BJ (cell line): ENCODE results near the gene SEMG1. TPM values are rescaled to one million over a fixed set of nuclear protein-coding genes. Genes with fewer than 3 reads are reported as not detected.

Source experiments
- CTCF ChIA-PET: fragments of 350-600 bp; formaldehyde crosslinking; extraction: SDS; loops from one replicate; lab custom pipeline; 2021; ENCODE audit warnings: antibody characterized with exemption, inconsistent platforms; lab: Yijun Ruan, JAX
- POLR2A ChIA-PET: fragments of 300-600 bp; sonication (Branson Sonifier 250); formaldehyde crosslinking; extraction: SDS; loops from one replicate; lab custom pipeline; 2021; ENCODE audit warnings: antibody characterized with exemption; lab: Charles Lee
- DNase-seq: peaks from one replicate; pipeline ENCODE4 v3.0.0-alpha.2; 2011; ENCODE audit warnings: low read depth
- H3K27me3 ChIP-seq: 2 replicates; pipeline ENCODE4 v1.6.0; 2011; ENCODE audit warnings: low read length; ENCODE audit not compliant: control insufficient read depth, insufficient read depth
- H3K36me3 ChIP-seq: 2 replicates; pipeline ENCODE4 v1.5.1; 2011; ENCODE audit warnings: low read length; ENCODE audit not compliant: control insufficient read depth, insufficient read depth
- H3K4me3 ChIP-seq: 2 replicates; pipeline ENCODE4 v1.5.1; 2011; ENCODE audit warnings: low read depth, mild to moderate bottlenecking, control low read depth, low read length
- CTCF ChIP-seq: IDR thresholded peaks from 2 replicates; pipeline ENCODE4 v1.5.1; 2011; ENCODE audit warnings: low read depth, mild to moderate bottlenecking, control low read depth, inconsistent platforms, low read length, moderate library complexity; ENCODE audit not compliant: insufficient read depth
- polyA plus RNA-seq: library from polyadenylated mRNA; depleted of rRNA; stranded (reverse); fragments of >200 nt; gene quantifications from 2 replicates; pipeline ENCODE4 v1.2.3, GENCODE V29; 2011

SEMG1 gene
- polyA plus RNA-seq, 1 experiment = not detected

- no peak overlapping the region for H3K4me3 ChIP-seq
- peaks cover 4% of the 10 kb centered on the region for H3K27me3 ChIP-seq
- no peaks in the 10 kb centered on the region for H3K36me3 ChIP-seq
- TF ChIP-seq CTCF = no peak
- CTCF ChIA-PET = interaction anchor here (1.0 kb wide), 1 partner anchor 8 kb away, joined by 4 read pairs; no protein-coding TSS in a partner anchor
- no peak for DNase-seq
- POLR2A ChIA-PET = no interaction called here
Observed at GRCh38 chr20:45187693-45188092, 19.1 kb upstream of the SEMG1 start.

DNA sequence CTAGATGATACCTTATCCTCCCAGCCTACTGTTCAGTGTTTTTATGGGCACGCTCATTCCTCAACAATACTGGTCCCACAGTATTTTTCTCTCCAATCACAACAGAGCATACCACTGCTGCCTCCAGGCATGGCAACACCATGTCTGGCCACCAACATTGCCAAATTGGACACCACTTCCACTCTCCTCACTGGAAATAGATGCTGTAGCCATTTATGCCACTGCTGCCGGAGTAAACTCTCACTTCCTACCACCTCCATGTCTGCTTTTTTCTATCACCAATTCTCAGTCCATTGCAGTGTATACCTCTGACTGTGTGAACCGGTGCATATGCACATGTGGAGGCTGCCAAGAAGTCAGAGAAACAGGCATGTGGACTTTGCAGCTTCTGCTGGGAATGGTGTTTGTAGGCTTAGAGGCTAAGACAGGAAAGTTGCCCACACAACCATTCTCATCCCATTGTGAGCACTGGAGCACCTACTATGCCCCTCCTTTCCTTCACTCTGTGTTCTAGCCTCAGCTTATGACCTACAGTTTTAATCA is 17.7 kb upstream of the SEMG1 start:
- Histone ChIP-seq H3K27me3 (peaks cover 4% of the 10 kb centered on the region), H3K36me3 (no peaks in the 10 kb centered on the region), H3K4me3 (no peak overlapping the region)
- no peak for DNase-seq
- POLR2A ChIA-PET = no interaction called here
- CTCF ChIA-PET = interaction anchor here (1.7 kb wide), 1 partner anchor 26 kb away, joined by 4 read pairs; no protein-coding TSS in a partner anchor
- TF ChIP-seq CTCF = no peak

GRCh38 chr20:45189861-45190260 is 17.0 kb upstream of the SEMG1 start:
- Histone ChIP-seq H3K27me3 (peaks cover 4% of the 10 kb centered on the region), H3K36me3 (no peaks in the 10 kb centered on the region), H3K4me3 (no peak overlapping the region)
- TF ChIP-seq CTCF = no peak
- ChIA-PET CTCF (interaction anchor here (0.9 to 1.7 kb wide), 2 partner anchors 26 to 28 kb away, joined by 3 to 4 read pairs; no protein-coding TSS in a partner anchor), POLR2A (no interaction called here)
- no peak for DNase-seq

GRCh38 chr20:45191926-45192325 is 14.9 kb upstream of the SEMG1 start:
- ChIA-PET CTCF (no interaction called here), POLR2A (no interaction called here)
- no peak for DNase-seq
- Histone ChIP-seq H3K4me3 (no peak overlapping the region), H3K27me3 (peaks cover 4% of the 10 kb centered on the region), H3K36me3 (no peaks in the 10 kb centered on the region)
- TF ChIP-seq CTCF = no peak

GRCh38 chr20:45193331-45193730 is 13.5 kb upstream of the SEMG1 start:
- Histone ChIP-seq H3K4me3 (no peak overlapping the region), H3K36me3 (no peaks in the 10 kb centered on the region), H3K27me3 (peaks cover 2% of the 10 kb centered on the region; the same call in 1 of the 2 replicates)
- ChIA-PET POLR2A (no interaction called here), CTCF (no interaction called here)
- no peak for TF ChIP-seq CTCF
- no peak for DNase-seq
